Retinal pigment epithelial cell (primary cell): ENCODE data around the gene GTPBP1.

Experiments used
- DNase-seq: peaks from one replicate; pipeline ENCODE4 v3.0.0-alpha.2; 2010; ENCODE audit warnings: low read depth
- H3K4me3 ChIP-seq: 2 replicates; pipeline ENCODE4 v1.5.1; 2011; ENCODE audit warnings: mild to moderate bottlenecking, low read length, control low read depth, moderate library complexity
- CTCF ChIP-seq: conservative IDR thresholded peaks from 2 replicates; pipeline ENCODE4 v1.5.1; 2011; ENCODE audit warnings: low read depth, low read length, control low read depth, inconsistent platforms

Gene GTPBP1

GRCh38 chr22:38768036-38768435, 62.3 kb downstream of the GTPBP1 start:
- no peak overlapping the region for H3K4me3 ChIP-seq
- TF ChIP-seq CTCF: no peak
- DNase-seq: no peak

- DNase-seq: no peak
- TF ChIP-seq CTCF: no peak
- H3K4me3 ChIP-seq: no peak overlapping the region
These were observed 64.7 kb downstream of the GTPBP1 start for GRCh38 chr22:38770257-38770949.

- TF ChIP-seq CTCF: no peak
- DNase-seq: no peak
- no peak overlapping the region for H3K4me3 ChIP-seq
These were observed 66.8 kb downstream of the GTPBP1 start for GRCh38 chr22:38772623-38772873.

GRCh38 chr22:38773363-38773946, 67.7 kb downstream of the GTPBP1 start:
- no peak overlapping the region for H3K4me3 ChIP-seq
- TF ChIP-seq CTCF: no peak
- DNase-seq: no peak

- DNase-seq: no peak
- no peak for TF ChIP-seq CTCF
- no peak overlapping the region for H3K4me3 ChIP-seq
These were observed 68.9 kb downstream of the GTPBP1 start for GRCh38 chr22:38774496-38775166.

GRCh38 chr22:38775656-38776055, 69.9 kb downstream of the GTPBP1 start:
- H3K4me3 ChIP-seq: no peak overlapping the region
- TF ChIP-seq CTCF: no peak
- no peak for DNase-seq

GRCh38 chr22:38776086-38776485, 70.3 kb downstream of the GTPBP1 start:
- H3K4me3 ChIP-seq: no peak overlapping the region
- TF ChIP-seq CTCF: no peak
- no peak for DNase-seq
